LoVo (cell line): ENCODE data around the gene ZBTB24.

ENCODE experiments used
- DNase-seq: peaks from one replicate; pipeline ENCODE4 v3.0.0-alpha.2; 2016; ENCODE audit warnings: low spot score

Gene ZBTB24

GRCh38 chr6:109451376-109451775 lies 31.6 kb downstream of the ZBTB24 start:
- no peak for DNase-seq

DNA sequence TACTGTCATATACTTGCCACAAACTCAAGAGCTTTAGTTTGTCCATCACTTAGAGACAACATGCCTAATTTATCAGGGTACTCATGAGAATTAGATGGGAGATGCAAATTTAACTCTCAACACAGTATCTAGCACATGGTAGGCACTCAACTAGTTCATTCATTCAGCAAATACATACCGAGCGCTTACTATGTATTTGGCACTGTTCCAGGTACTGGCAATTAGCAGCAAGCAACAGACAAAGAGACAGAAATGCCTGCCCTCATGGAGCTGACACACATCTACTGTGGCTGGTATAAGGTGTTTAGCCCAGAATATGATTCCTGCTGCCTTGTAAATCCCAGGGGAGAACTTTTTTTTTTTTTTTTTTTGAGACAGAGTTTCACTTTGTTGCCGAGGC lies 32.2 kb downstream of the ZBTB24 start:
- no peak for DNase-seq

DNA sequence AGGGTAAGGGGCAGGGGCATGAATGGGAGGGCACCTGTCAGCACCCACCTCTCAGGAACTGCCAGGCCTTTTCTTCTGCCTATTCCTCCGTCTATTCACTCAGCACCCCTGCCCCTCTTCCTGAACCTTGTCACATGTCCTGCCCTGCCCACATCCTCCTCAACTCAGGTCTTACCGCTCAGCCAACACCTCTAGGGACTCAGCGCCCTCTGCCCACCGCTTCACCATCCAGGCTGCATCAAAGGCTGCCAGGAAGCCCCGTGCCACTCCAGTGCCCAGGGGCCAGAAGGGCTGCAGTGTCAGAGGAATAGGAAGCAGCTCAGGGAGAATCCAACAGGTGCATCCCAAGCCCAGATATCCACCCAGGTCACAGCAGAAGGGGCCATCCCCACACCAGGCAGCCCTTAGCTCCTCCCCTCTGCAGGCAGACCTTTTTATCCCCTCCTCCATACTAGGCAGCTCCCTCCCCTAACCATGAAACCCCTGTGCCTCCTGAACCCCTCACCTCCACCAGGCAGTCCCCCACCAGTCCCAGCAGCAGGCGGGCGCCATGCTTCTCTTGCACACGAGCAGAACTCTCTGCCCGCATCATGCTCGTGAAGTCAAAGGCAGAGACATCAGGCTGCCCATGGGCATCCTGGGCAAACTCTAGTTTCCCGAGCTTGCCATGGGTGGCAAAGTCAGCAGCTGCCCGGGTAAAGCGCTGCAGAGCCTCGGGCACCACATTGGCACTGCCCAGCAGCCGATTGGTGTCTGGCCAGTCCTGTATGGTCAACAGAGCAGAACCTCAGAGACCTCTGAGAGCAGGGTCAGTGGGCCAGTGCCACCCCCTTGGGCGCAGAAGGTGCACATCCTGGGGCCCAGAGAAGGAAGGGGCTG lies 33.0 kb downstream of the ZBTB24 start:
- DNase-seq: no peak

DNA sequence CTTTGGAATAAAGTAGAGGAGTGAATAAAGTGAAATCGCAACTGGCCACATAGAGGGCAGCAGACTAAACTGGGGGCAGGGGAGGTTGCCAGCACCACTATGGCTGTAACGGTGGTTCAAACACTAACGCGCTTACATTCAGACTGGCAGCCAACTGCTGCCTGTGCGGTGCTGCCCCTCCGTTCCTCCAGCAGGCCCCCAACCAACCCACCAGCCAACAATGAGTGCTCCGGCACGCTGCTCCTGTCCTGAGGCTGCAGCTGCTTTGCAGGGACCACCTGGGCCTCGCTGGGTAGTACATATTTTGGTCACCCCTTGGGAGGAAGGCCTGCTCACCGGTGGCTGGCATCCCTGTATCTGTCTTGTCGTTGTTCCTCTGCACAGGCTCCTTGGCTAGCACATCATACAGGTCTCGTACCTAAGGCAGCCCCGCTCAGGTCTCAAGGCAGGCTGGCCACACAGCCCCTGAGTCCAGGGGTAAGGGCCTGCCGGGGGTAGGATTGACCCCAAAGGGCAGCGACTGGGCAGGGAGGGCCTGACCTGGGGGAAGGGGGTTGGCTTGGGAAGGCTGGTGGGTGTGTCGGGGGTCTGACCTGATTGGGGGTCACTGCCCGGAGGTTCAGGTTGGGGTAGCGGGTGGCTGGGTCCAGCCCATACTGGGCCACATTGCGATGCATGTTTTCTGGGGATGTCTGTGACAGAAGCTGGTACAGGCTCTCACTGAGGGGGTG lies 33.8 kb downstream of the ZBTB24 start:
- no peak for DNase-seq

- DNase-seq: no peak
Observed at GRCh38 chr6:109448615-109449014, 34.4 kb downstream of the ZBTB24 start.

DNA sequence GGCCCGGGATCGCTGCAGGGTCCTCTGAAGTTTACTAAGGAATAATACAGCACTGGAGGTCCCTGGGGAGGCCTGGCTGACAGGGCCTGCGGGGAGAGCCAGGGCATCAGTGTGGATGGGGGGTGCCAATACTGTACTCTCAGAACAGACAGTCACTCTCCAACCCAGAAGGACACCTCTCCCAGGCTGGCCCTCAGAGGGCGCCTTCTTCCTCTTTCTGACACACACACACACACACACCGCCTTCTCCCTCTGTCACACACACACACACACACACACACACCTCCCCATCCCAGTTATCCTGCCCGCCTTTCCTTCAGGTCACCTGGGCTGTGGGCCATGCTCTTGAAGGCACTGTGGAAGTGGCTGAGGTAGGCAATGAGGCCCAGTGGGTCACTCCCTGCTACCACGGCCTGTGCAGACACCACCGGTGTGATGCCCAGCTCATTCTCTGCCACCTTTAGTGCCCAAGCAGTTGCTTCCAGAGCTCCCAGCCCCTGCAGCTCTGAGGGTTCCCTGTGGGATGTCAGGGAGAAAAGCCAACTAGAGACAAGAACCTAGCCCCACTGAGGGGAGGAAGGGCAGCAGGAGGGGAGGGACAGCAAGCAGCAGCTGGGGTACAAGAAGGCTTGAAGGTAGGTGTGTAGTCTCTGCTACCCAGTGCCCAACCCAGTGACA lies 35.0 kb downstream of the ZBTB24 start:
- DNase-seq: no peak

DNA sequence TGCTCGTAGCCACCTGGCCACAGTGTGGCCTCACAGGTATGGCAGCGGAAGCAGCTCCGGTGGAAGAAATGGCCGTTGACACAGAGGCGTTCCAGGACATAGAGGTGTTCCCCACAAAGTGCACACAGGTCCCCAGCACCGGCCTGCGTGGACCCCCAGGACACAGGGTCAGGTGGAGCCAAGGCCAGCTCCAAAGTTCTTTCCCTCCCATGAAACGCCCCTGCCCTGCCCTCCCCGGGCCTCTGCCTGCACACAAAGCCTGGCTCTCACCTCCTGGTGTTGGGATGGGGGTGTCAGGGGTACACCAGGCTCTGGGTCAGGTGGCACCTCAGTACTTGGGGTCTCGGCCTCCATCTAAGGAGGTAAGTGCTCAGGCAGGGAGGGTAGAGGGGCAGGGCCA lies 35.9 kb downstream of the ZBTB24 start:
- no peak for DNase-seq

GRCh38 chr6:109446541-109446940 lies 36.5 kb downstream of the ZBTB24 start:
- DNase-seq: no peak

- DNase-seq: no peak
Observed at GRCh38 chr6:109446072-109446471, 36.9 kb downstream of the ZBTB24 start.

DNA sequence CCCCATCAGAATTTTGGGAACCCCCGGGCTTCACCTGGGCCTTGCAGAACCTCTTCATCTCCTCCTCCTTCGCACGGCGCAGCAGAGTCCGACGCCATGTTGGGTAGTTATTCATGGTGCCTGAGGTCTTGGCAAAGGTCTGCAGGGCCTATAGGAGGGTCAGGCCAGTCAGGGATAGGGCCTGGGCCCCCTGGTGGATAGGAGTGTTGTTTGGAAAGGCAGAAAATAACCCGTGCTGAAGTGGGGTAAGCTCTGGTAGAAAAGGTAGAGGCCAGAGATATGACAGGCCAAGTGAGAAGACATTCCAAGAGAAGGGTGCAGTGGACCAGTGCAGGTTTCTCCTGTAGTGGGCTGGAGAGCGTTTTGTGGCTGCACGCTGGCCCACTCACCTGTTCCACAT lies 37.6 kb downstream of the ZBTB24 start:
- no peak for DNase-seq

DNA sequence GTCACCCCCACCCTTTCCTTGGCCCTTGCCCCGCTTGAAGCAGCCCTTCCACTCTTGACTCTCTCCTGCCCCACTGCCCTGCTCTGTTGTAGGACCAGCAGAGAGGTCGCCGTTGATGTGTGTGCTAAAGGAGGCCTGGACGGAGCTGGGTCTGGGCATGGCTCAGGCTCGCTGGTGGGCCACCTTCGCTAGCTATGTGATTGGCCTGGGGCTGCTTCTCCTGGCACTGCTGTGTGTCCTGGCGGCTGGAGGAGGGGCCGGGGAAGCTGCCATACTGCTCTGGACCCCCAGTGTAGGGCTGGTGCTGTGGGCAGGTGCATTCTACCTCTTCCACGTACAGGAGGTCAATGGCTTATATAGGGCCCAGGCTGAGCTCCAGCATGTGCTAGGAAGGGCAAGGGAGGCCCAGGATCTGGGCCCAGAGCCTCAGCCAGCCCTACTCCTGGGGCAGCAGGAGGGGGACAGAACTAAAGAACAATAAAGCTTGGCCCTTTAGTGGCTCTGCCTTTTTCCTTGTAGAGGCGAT lies 39.5 kb downstream of the ZBTB24 start:
- no peak for DNase-seq

GRCh38 chr6:109442393-109442924 lies 40.6 kb downstream of the ZBTB24 start:
- no peak for DNase-seq

- DNase-seq: peak; percentile 58
Observed at GRCh38 chr6:109441069-109441816, 41.8 kb downstream of the ZBTB24 start.

DNA sequence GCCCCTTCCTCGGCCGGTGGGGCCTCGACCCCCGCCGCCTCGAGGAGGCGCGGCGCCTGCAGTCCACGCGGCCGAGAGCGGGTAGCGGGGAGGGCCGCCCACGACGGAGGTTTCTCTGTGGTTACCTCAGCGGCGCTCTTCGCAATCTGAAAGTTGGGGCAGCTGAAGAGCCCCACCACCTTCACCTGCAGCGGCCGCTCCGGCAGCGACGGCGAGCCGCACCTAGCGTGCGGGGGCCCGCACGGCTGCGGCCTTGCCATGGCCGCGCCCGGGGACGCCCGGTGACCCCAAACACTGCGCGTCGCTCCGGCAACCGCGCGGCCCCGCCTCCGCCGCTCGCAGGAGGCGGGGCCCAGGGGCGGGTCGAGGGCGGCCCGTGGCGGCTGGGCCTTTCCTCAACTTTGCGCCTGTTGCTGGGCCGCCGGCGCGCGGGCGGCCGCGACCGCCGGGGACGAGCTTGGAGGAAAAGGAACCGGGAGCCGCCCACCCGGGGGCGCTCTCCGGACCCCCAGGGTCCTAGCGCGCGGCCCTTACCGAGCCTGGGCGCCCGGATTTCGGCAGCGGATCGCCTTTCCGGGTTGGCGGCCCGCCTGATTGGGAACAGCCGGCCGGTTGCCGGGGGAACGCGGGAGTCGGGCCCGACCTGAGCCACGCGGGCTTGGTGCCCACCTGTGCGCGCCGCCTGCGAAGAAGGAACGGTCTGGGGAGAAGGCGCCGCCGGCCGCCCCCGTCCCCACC lies 42.5 kb downstream of the ZBTB24 start, which contains the start of the genes PPIL6 and SMPD2:
Gene PPIL6, minus strand, starts transcription at position 298 of the 738 bp plus-strand sequence. Its CDS starts 38 bp downstream, at position 260.
Gene SMPD2, plus strand, starts transcription at position 394 of the 738 bp plus-strand sequence. CDS start 398 bp downstream, outside the sequence.
- DNase-seq: peak; percentile 92

DNA sequence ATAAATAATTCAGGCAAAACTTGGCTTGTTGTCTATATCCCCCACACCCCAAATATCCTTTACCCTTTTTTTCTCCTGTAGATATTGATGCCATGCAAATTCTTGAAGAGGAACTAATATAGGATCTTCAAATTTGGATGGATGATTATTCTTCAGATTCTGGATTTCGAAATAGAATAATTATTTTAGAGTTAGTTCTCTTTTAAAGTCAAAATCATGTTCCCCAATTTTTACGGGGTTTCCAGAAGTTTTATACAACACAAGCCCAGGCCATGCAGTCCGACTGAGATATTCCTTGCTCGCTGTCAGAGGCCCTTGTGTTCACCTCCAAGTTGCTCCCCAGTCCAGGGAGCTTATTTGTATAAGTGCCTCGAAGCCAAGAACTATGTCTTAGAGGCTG lies 47.0 kb downstream of the ZBTB24 start:
- no peak for DNase-seq

GRCh38 chr6:109434456-109434855 lies 48.6 kb downstream of the ZBTB24 start:
- DNase-seq: no peak

DNA sequence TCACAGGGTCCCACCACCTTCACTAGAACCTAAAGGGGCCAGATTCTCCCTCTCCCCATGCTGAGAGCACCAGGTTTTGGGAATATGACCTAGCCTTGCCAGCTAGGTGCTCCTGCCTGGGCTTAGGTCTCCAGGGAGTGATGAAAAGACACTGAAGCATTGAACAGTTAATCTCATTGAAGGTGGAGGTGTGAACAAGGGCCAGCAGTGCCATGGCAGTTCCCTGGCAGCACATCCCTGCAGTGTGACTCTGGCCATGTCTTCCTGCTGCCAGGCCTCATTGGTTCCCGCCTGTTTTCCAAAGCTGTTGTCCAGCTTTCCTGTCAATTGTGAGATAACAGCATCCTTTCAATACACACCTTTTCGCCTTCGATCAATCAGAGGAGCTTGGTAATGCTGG lies 53.5 kb downstream of the ZBTB24 start:
- DNase-seq: no peak

DNA sequence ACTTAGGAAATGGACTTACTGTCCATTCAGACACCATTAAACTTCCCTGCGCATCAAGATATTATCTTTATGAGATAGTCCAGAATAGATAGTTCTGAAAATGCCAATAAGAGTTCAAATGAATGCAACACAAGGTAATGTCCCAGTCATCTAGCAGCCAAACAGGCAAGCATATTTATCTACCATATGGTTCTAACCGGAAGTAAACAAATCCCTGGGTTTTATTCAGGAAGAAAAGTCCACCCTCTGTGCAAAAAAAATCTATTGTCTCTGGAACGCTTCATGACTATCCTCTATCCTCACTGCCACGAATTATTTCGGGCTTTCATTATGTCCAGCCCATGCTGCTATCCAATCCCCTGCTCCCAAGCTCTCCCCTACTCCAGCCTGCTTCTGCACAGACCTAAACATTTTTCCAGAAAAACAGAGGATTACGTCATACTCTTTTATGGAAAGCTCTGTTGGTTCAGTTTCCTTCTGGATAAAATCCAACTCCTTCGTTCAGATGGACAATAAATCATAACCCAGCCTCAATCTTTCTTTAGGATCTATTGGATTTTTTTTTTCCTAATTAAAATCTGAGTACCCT lies 54.0 kb downstream of the ZBTB24 start:
- DNase-seq: no peak

DNA sequence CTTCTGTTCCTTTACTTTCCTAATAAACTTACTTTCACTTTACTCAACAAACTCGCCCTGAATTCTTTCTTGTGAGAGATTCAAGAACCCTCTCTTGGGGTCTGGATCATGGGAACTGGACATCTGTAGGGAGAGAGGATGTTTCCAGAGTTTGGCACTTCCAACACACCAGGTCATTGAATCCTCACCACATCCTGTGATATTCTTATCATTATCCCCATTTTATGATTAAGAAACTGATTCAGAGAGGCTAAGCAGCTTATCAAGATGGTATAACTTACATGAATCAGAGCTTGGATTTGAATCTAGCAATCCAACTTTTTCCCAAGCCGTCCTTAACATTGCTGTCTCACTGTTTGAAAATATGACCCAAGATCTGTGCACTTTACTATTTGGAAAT lies 58.1 kb downstream of the ZBTB24 start:
- DNase-seq: no peak

DNA sequence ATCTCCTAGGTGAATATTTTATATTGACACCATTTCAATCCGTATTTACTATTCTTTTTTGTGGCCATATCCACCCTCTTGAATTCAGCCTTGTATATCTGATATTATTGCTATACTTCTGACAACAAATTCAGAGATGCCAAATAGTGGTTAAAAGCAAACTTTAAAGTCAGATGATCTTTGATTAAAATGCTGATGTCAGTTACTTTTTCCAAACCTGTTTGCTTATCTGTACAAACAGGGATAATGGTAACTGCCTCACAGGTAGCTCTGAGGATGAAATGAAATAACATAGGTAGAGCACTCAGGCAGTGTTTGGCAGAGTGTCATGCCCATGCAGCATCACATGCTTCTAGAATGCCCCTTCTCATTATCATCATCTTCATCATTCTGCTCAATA lies 61.8 kb downstream of the ZBTB24 start:
- no peak for DNase-seq
